Measurements from ENCODE around the gene PKP4. TPM values are rescaled to one million over a fixed set of nuclear protein-coding genes. Genes with fewer than 3 reads are reported as not detected.

The PKP4 gene
- polyA plus RNA-seq, 1 donor from 2014 or later: 24.2 TPM

DNA sequence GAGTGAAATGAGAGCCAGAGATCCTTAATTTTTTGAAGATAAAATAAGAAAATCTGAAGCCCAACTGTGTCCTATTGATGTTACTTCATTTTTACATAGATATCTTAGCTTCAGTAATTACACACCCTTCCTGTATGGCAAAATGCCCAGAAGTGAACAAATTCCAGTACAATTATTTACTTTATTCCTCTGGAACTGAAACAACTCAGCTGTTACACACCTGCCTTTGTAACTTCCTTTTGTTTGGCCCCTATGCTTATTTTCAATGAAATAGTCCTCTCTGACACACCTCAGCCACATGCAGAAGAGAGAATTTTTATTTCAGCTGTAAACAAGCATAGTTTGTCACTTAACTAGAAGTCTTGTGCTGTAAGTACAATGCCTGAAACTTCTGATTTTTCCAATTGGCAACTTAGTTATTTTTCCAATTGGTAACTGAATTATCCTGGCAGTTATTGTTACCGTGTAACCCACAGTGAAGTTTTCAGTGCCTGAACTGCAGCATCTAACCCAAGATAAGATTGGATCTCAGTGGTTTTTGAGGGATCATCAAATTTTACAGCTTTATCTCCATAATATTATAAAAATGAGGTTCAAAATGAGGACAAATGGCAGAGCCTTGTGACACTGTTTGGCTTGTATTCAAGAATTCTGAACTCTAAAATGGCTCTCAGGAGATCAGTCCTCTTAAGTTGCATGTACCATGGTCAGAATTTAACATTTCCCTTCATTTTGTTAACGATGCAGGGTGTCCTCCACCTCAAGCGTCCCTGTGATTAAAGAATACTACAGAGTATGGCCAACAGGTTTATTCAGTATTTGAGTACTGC lies 82.6 kb downstream of the PKP4 start:
- Histone ChIP-seq H3F3A (ENCODE audit: insufficient read depth, low read length, poor library complexity, severe bottlenecking) (no peaks in the 10 kb centered on the region), H3K9me2 (ENCODE audit: insufficient read depth, low read length) (no peaks in the 10 kb centered on the region), H3K27ac (ENCODE audit: low read length) (no peak overlapping the region), H3K27me3 (ENCODE audit: insufficient read depth, low read depth, low read length) (no peaks in the 10 kb centered on the region), H3K9me3 (ENCODE audit: low read length) (no peaks in the 10 kb centered on the region), H3K36me3 (ENCODE audit: insufficient read depth, low read length) (no peaks in the 10 kb centered on the region), H2AFZ (ENCODE audit: low read depth, low read length) (no peak overlapping the region), H3K4me2 (ENCODE audit: low read length) (no peak overlapping the region), H3K79me2 (replicated peaks; ENCODE audit: insufficient read depth, low read length) (no peaks in the 10 kb centered on the region), H3K9ac (ENCODE audit: low read length) (no peak overlapping the region), H4K20me1 (ENCODE audit: insufficient read depth) (no peaks in the 10 kb centered on the region), H3K4me3 (ENCODE audit: low read length) (no peak overlapping the region)
- TF ChIP-seq EP300 (conservative IDR thresholded peaks at IDR 0.05; ENCODE audit: poor library complexity, severe bottlenecking) (no peak), POLR2AphosphoS5 (IDR thresholded peaks at IDR 0.05) (no peak), TAF1 (IDR thresholded peaks at IDR 0.05; ENCODE audit: low read depth) (no peak), SMC3 (conservative IDR thresholded peaks at IDR 0.05; ENCODE audit: poor library complexity) (no peak), RAD21 (conservative IDR thresholded peaks at IDR 0.05) (no peak), EZH2 (IDR thresholded peaks at IDR 0.05; ENCODE audit: borderline replicate concordance, insufficient read depth, low read length, poor library complexity, severe bottlenecking) (no peak), MXI1 (conservative IDR thresholded peaks at IDR 0.05; ENCODE audit: poor library complexity, severe bottlenecking) (no peak)
- TF ChIP-seq, protein P1, sequence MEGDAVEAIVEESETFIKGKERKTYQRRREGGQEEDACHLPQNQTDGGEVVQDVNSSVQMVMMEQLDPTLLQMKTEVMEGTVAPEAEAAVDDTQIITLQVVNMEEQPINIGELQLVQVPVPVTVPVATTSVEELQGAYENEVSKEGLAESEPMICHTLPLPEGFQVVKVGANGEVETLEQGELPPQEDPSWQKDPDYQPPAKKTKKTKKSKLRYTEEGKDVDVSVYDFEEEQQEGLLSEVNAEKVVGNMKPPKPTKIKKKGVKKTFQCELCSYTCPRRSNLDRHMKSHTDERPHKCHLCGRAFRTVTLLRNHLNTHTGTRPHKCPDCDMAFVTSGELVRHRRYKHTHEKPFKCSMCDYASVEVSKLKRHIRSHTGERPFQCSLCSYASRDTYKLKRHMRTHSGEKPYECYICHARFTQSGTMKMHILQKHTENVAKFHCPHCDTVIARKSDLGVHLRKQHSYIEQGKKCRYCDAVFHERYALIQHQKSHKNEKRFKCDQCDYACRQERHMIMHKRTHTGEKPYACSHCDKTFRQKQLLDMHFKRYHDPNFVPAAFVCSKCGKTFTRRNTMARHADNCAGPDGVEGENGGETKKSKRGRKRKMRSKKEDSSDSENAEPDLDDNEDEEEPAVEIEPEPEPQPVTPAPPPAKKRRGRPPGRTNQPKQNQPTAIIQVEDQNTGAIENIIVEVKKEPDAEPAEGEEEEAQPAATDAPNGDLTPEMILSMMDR (IDR thresholded peaks at IDR 0.05; ENCODE audit: poor library complexity, severe bottlenecking): no peak
- TF ChIP-seq, protein P2, sequence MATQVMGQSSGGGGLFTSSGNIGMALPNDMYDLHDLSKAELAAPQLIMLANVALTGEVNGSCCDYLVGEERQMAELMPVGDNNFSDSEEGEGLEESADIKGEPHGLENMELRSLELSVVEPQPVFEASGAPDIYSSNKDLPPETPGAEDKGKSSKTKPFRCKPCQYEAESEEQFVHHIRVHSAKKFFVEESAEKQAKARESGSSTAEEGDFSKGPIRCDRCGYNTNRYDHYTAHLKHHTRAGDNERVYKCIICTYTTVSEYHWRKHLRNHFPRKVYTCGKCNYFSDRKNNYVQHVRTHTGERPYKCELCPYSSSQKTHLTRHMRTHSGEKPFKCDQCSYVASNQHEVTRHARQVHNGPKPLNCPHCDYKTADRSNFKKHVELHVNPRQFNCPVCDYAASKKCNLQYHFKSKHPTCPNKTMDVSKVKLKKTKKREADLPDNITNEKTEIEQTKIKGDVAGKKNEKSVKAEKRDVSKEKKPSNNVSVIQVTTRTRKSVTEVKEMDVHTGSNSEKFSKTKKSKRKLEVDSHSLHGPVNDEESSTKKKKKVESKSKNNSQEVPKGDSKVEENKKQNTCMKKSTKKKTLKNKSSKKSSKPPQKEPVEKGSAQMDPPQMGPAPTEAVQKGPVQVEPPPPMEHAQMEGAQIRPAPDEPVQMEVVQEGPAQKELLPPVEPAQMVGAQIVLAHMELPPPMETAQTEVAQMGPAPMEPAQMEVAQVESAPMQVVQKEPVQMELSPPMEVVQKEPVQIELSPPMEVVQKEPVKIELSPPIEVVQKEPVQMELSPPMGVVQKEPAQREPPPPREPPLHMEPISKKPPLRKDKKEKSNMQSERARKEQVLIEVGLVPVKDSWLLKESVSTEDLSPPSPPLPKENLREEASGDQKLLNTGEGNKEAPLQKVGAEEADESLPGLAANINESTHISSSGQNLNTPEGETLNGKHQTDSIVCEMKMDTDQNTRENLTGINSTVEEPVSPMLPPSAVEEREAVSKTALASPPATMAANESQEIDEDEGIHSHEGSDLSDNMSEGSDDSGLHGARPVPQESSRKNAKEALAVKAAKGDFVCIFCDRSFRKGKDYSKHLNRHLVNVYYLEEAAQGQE (IDR thresholded peaks at IDR 0.05; ENCODE audit: borderline replicate concordance): no peak

DNA sequence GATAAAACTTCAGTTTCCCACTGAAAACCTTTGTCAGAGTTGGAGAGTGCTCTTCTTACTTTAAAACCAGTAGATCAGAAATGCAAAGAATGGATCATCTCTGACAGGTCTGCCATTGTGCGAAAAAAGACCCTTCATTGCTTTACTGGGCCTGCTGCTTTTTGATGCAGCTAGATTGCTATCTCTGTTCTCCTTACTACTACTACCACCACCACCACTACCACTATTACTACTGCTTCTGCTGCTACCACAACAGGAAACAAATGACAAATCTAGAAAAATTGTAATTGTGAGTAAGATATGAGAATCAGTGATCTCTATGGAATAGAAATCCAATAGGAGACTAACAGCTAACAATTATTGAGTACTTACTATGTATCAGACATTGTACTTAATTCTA lies 85.8 kb downstream of the PKP4 start:
- H3K9me3 ChIP-seq (ENCODE audit: low read length): no peaks in the 10 kb centered on the region
- H3F3A ChIP-seq (ENCODE audit: insufficient read depth, low read length, poor library complexity, severe bottlenecking): no peaks in the 10 kb centered on the region
- H3K27me3 ChIP-seq (ENCODE audit: insufficient read depth, low read depth, low read length): no peaks in the 10 kb centered on the region
- no peak overlapping the region for H3K4me2 ChIP-seq (ENCODE audit: low read length)
- H2AFZ ChIP-seq (ENCODE audit: low read depth, low read length): no peak overlapping the region
- H3K27ac ChIP-seq (ENCODE audit: low read length): no peak overlapping the region
- H3K36me3 ChIP-seq (ENCODE audit: insufficient read depth, low read length): no peaks in the 10 kb centered on the region
- H3K79me2 ChIP-seq (replicated peaks; ENCODE audit: insufficient read depth, low read length): no peaks in the 10 kb centered on the region
- H4K20me1 ChIP-seq (ENCODE audit: insufficient read depth): no peaks in the 10 kb centered on the region
- H3K4me3 ChIP-seq (ENCODE audit: low read length): no peak overlapping the region
- TF ChIP-seq POLR2AphosphoS5 (IDR thresholded peaks at IDR 0.05) (no peak), RAD21 (conservative IDR thresholded peaks at IDR 0.05) (no peak), MXI1 (conservative IDR thresholded peaks at IDR 0.05; ENCODE audit: poor library complexity, severe bottlenecking) (no peak), TAF1 (IDR thresholded peaks at IDR 0.05; ENCODE audit: low read depth) (no peak), EP300 (conservative IDR thresholded peaks at IDR 0.05; ENCODE audit: poor library complexity, severe bottlenecking) (no peak)
- TF ChIP-seq, protein P2 (IDR thresholded peaks at IDR 0.05; ENCODE audit: borderline replicate concordance): no peak
- H3K9ac ChIP-seq (ENCODE audit: low read length): no peak overlapping the region
- no peaks in the 10 kb centered on the region for H3K9me2 ChIP-seq (ENCODE audit: insufficient read depth, low read length)
